Osteoblast (primary cell): Measurements from ENCODE around the gene PFDN1. TPM values are rescaled to one million over a fixed set of nuclear protein-coding genes. Genes with fewer than 3 reads are reported as not detected.

Experiments used
- DNase-seq: peaks from one replicate; pipeline ENCODE4 v3.0.0; 2011; ENCODE audit warnings: low spot score, mixed read lengths; ENCODE audit not compliant: insufficient read length; ENCODE audit errors: missing footprints
- H2AFZ ChIP-seq: 2 replicates; pipeline ENCODE4 v1.6.0; 2011; ENCODE audit warnings: mild to moderate bottlenecking, low read length
- H3K27ac ChIP-seq: 2 replicates; pipeline ENCODE4 v1.5.1; 2011; ENCODE audit warnings: mild to moderate bottlenecking, low read depth, low read length, moderate library complexity
- H3K27me3 ChIP-seq: 2 replicates; pipeline ENCODE4 v1.6.0; 2012; ENCODE audit warnings: mild to moderate bottlenecking, control low read depth, inconsistent platforms, low read length, moderate library complexity; ENCODE audit not compliant: insufficient read depth
- H3K36me3 ChIP-seq: 2 replicates; pipeline ENCODE4 v1.5.1; 2011; ENCODE audit warnings: mild to moderate bottlenecking, low read length, control low read depth, moderate library complexity; ENCODE audit not compliant: insufficient read depth
- H3K4me1 ChIP-seq: 2 replicates; pipeline ENCODE4 v1.5.1; 2011; ENCODE audit warnings: mild to moderate bottlenecking, low read length, control low read depth, moderate library complexity; ENCODE audit not compliant: insufficient read depth
- H3K4me2 ChIP-seq: 2 replicates; pipeline ENCODE4 v1.6.0; 2011; ENCODE audit warnings: mild to moderate bottlenecking, low read length; ENCODE audit not compliant: insufficient read depth
- H3K4me3 ChIP-seq: fragments of 200-600 bp; sonication (generic); 3 replicates; pipeline ENCODE4 v1.5.1; 2012; ENCODE audit warnings: mild to moderate bottlenecking, low read length, inconsistent platforms; ENCODE audit not compliant: insufficient read depth
- H3K79me2 ChIP-seq: 2 replicates; pipeline ENCODE4 v1.6.0; 2012; ENCODE audit warnings: mild to moderate bottlenecking, low read length, control low read depth, inconsistent platforms; ENCODE audit not compliant: insufficient read depth
- H3K9me3 ChIP-seq: 2 replicates; pipeline ENCODE4 v1.5.1; 2011; ENCODE audit warnings: low read depth, low read length, control low read depth
- H4K20me1 ChIP-seq: 2 replicates; pipeline ENCODE4 v1.6.0; 2012; ENCODE audit warnings: mild to moderate bottlenecking, low read length, control low read depth; ENCODE audit not compliant: insufficient read depth
- CTCF ChIP-seq: IDR thresholded peaks from 2 replicates; pipeline ENCODE4 v1.5.1; 2011; ENCODE audit warnings: mild to moderate bottlenecking, low read depth, low read length, moderate library complexity; ENCODE audit errors: extremely low read depth
- total RNA-seq: library from RNA; depleted of rRNA; stranded (reverse); fragments of >200 nt; gene quantifications from 2 replicates; pipeline ENCODE4 v1.2.3, GENCODE V29; 2012

Gene PFDN1
- total RNA-seq, 1 donor, result 65.9 TPM

GRCh38 chr5:140341591-140341990 is 38.7 kb upstream of the PFDN1 start:
- Histone ChIP-seq H3K4me1 (peaks cover 48% of the 10 kb centered on the region), H3K9me3 (no peaks in the 10 kb centered on the region), H2AFZ (peak overlapping the region; percentile 16), H3K4me2 (peak overlapping the region; percentile 9), H3K27ac (peak overlapping the region; percentile 45), H3K4me3 (no peak overlapping the region), H3K36me3 (peaks cover 27% of the 10 kb centered on the region), H3K79me2 (peaks cover 70% of the 10 kb centered on the region), H3K27me3 (no peaks in the 10 kb centered on the region), H4K20me1 (peaks cover 4% of the 10 kb centered on the region)
- DNase-seq, result peak; percentile 78
- TF ChIP-seq CTCF, result no peak

GRCh38 chr5:140340605-140341121 is 37.8 kb upstream of the PFDN1 start:
- Histone ChIP-seq H2AFZ (no peak overlapping the region), H3K27ac (peak overlapping the region; percentile 16), H3K27me3 (no peaks in the 10 kb centered on the region), H3K9me3 (no peaks in the 10 kb centered on the region), H3K36me3 (peaks cover 27% of the 10 kb centered on the region), H3K4me2 (no peak overlapping the region), H4K20me1 (peaks cover 4% of the 10 kb centered on the region), H3K4me1 (peaks cover 46% of the 10 kb centered on the region), H3K79me2 (peaks cover 66% of the 10 kb centered on the region), H3K4me3 (no peak overlapping the region)
- TF ChIP-seq CTCF, result no peak
- no peak for DNase-seq

- no peak overlapping the region for H2AFZ ChIP-seq
- no peak overlapping the region for H3K4me3 ChIP-seq
- DNase-seq, result no peak
- no peaks in the 10 kb centered on the region for H4K20me1 ChIP-seq
- no peaks in the 10 kb centered on the region for H3K9me3 ChIP-seq
- H3K36me3 ChIP-seq, result peaks cover 27% of the 10 kb centered on the region
- H3K4me1 ChIP-seq, result peaks cover 35% of the 10 kb centered on the region
- no peak overlapping the region for H3K27ac ChIP-seq
- no peaks in the 10 kb centered on the region for H3K27me3 ChIP-seq
- H3K79me2 ChIP-seq, result peaks cover 57% of the 10 kb centered on the region
- H3K4me2 ChIP-seq, result no peak overlapping the region
- TF ChIP-seq CTCF, result no peak
Measured at GRCh38 chr5:140339636-140340035, 36.7 kb upstream of the PFDN1 start.

GRCh38 chr5:140338908-140339307 is 36.0 kb upstream of the PFDN1 start:
- DNase-seq, result peak; percentile 32
- peaks cover 29% of the 10 kb centered on the region for H3K36me3 ChIP-seq

More at GRCh38 chr5:140338908-140339307, 36.0 kb upstream of the PFDN1 start:
- no peak overlapping the region for H3K4me2 ChIP-seq
- no peaks in the 10 kb centered on the region for H4K20me1 ChIP-seq
- no peak overlapping the region for H2AFZ ChIP-seq
- peaks cover 32% of the 10 kb centered on the region for H3K4me1 ChIP-seq
- no peaks in the 10 kb centered on the region for H3K27me3 ChIP-seq
- H3K79me2 ChIP-seq, result peaks cover 50% of the 10 kb centered on the region
- no peak for TF ChIP-seq CTCF
- H3K4me3 ChIP-seq, result no peak overlapping the region
- H3K9me3 ChIP-seq, result no peaks in the 10 kb centered on the region
- H3K27ac ChIP-seq, result peak overlapping the region; percentile 52
